Measurements from ENCODE around the gene CLDN8. TPM values are rescaled to one million over a fixed set of nuclear protein-coding genes. Genes with fewer than 3 reads are reported as not detected.

CLDN8 gene
- total RNA-seq, 1 experiment from 2014 or later: not detected

GRCh38 chr21:30166171-30166570 is 49.7 kb downstream of the CLDN8 start:
- no peak for ATAC-seq
- Histone ChIP-seq H3K9me2 (ENCODE audit: insufficient read depth) (no peaks in the 10 kb centered on the region), H3K4me2 (ENCODE audit: low read length) (no peak overlapping the region), H3K79me2 (ENCODE audit: insufficient read depth, low read length) (no peaks in the 10 kb centered on the region), H3K36me3 (ENCODE audit: control insufficient read depth in 1 of 2, insufficient read depth in 2 of 2, low read length in 2 of 2) (no peaks in the 10 kb centered on the region), H4K20me1 (ENCODE audit: insufficient read depth) (no peaks in the 10 kb centered on the region), H3K9ac (ENCODE audit: low read length) (no peak overlapping the region), H2AFZ (ENCODE audit: low read depth, low read length, poor library complexity, severe bottlenecking) (no peak overlapping the region), H3K4me1 (ENCODE audit: control insufficient read depth in 1 of 2, insufficient read depth in 2 of 2, low read length in 2 of 2) (no peaks in the 10 kb centered on the region), H3K4me3 (replicated peaks in 1 of 2; ENCODE audit: low read depth in 1 of 2, low read length in 2 of 2) (no peak overlapping the region), H3K9me3 (ENCODE audit: control insufficient read depth in 1 of 2, insufficient read depth in 1 of 2, low read depth in 1 of 2, low read length in 2 of 2) (peaks cover 38 to 47% of the 10 kb centered on the region in 2 experiments; a peak in 2 of 4 replicates), H3K27ac (ENCODE audit: low read depth, low read length) (no peak overlapping the region), H3K27me3 (ENCODE audit: insufficient read depth, low read length) (no peaks in the 10 kb centered on the region)
- intact Hi-C loops (cut with micrococcal nuclease): no loop called here
- no peak for DNase-seq (ENCODE audit: low read depth, low spot score)
- POLR2A ChIA-PET: no interaction called here
- BruUV-seq (replicated peaks): no TSS peak
- no peak for TF ChIP-seq REST (IDR thresholded peaks at IDR 0.05; ENCODE audit: low read depth)
- no peak for TF ChIP-seq EZH2phosphoT487 (IDR thresholded peaks at IDR 0.05; ENCODE audit: borderline replicate concordance)
- TF ChIP-seq FOSL1 (IDR thresholded peaks at IDR 0.05; ENCODE audit: low read depth): no peak
- TF ChIP-seq TCF7L2 (IDR thresholded peaks at IDR 0.05; ENCODE audit: borderline replicate concordance, extremely low read depth, insufficient read depth, insufficient read length): no peak
- TF ChIP-seq RAD21 (IDR thresholded peaks at IDR 0.05; ENCODE audit: low read depth): no peak
- TF ChIP-seq EZH2 (IDR thresholded peaks at IDR 0.05): no peak
- TF ChIP-seq ZNF274 (IDR thresholded peaks at IDR 0.05; ENCODE audit: low read depth, low read length): no peak
- RAD21 ChIA-PET (ENCODE audit: low non-redundant PET in 1 of 2, low total read pairs in 2 of 2, uncharacterized antibody in 2 of 2, unreplicated experiment in 2 of 2): no interaction called here
- CTCF ChIA-PET: no interaction called here
